NCI-H82 treated with DMSO at 0.1 percent for 48 hours (cell line): ENCODE data around the gene PPP2R2C.

Experiments
- DNase-seq: peaks from one replicate; lab custom pipeline; 2025; ENCODE audit not compliant: unreplicated experiment; lab: John Stamatoyannopoulos, UW

Gene PPP2R2C

DNA sequence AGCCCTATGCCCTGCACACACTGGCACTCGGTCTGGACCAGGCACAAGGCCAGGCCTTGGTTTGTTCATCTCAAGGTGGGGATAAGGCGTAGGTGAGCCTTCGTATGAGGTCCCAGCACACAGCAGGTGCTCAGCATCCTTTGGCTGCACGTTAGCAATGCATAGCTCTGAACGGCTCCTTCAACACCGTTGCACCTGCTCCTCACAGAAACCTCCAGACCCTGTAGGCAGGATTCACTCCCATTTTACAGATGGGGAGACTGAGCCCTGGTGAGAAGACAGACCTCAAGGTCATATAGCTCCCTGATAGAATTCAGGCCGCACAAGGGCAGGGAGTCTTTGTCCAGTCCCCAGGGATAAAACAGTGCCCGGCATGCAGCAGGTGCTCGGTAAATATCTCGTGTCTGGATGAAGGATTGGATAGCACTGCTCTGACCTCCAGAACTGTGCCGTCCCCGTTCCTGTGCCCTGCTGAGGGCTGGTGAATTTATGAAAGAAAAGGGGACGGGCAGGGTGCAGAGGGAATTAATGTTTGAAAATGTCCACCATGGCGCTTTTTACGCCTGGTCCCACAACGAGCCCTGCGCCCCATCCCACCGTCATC lies 2.4 kb downstream of the PPP2R2C start:
- no peak for DNase-seq

GRCh38 chr4:6469144-6469543 lies 3.3 kb downstream of the PPP2R2C start:
- DNase-seq = no peak

GRCh38 chr4:6468376-6468775 lies 4.0 kb downstream of the PPP2R2C start:
- no peak for DNase-seq

GRCh38 chr4:6467600-6467999 lies 4.8 kb downstream of the PPP2R2C start:
- no peak for DNase-seq

DNA sequence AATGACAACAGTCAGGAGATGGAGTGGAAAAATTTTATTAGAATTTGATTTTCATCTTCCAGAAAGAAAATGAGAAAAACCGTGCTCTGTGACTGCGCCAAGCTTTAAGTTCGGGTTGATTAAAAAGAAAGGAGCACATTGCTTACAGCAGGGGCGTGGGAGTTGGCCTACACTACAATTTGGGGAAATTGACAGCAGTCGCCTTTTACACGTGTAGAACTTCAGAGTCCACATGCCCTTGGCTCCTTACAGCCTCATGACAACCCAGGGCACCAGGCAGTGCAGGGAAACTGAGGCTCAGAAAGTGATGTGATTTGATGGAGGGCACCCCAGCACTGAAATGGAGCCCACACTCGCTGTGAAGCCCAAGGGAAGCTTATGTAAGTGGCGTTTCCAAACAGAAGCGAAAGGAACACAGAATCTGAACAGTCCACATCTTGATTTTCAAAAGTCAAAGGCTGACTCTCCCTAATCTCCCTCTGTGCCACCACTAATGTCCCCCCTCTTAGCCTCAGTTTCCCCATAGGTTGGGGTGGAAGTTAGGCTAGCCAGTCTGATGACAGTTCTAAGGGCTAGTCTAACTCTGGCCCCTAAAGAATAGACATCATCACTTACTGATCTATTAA lies 5.5 kb downstream of the PPP2R2C start:
- DNase-seq = no peak

- DNase-seq = no peak
Measured at GRCh38 chr4:6465955-6466354, 6.5 kb downstream of the PPP2R2C start.

GRCh38 chr4:6464842-6465588 lies 7.4 kb downstream of the PPP2R2C start:
- no peak for DNase-seq

DNA sequence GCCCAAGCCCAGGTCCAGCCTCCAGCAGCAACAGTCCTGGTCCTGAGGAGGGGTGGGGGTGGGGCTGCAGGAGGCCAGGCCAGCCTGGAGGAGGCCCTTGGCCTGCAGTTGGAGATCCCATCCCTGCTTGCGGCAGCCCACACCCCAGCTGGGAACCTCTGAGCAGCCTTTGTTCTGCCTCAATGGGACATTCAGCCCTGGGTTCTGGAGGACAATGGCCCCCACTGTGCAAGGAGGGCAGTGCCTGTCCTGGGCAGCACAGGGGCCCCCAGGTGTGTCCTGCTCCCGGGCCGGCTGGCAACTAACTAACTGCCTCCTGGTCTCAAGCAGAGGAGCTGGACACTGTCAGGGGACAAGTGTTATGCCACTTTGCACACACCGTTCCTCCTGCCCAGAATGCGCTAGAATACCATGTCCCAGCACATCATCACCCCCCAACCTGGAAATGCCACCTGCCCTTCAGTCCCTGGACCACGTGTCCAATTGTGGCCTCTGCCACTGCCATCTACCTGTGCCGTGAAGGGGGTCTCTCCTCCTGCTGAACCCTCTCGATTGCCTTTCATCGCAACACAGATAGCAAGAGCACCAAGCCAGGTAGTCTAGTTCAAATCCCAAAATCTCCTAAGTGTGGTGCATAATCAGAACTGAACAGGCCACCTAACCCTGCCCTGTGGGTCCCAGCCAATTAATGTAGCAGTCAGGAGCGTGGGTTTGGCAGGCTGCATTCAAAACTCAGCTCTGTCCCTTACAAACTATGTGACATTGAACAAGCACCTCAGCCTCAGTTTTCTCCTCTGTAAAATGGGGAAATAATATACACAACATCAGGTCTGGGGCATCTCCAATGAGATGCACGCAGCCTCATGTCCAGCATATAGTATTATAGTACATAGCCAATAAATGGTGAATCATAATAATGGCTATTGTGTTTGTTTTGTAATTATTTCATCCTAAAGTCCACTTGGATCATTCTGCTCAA lies 8.8 kb downstream of the PPP2R2C start:
- DNase-seq = no peak

DNA sequence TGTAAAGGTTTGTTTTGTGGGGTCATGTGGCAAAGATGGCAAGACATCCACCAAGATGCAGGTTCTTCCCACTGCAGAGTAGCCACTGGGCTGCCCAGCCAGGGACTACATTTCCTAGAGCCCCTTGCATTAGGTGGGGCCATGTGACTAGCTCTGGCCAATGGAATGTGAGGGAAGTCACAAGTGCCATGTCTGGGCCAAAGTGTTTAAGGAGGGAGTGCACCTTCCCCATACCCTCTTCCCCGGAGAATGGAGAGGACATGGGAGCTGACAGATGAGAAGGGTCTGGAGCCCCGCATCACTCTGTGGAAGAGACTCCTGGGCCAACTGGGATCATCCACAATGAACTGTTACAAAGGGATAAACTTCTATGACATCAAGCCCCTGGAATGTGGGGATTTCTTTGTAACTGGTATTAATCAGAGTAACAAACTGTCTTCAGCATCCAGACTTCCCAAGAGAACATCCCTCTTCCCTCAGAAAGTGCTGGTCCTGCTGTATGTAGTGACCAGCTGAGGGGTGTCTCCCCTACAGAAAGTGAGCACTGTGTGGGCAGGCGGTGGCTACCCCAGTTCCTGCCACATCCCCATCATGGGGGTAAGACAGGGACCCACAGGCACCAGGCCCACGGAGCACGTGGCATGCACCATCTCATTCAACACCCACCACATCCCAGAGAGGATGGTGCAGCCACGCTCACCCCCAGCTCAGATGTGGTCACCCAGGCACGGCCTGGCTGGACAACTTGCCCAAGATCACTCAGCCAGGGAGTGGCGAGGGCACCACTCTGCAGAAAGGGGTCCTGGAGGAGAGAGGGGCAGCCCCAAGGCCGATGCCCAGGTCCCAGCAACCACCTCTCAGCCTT lies 10.9 kb downstream of the PPP2R2C start:
- no peak for DNase-seq

DNA sequence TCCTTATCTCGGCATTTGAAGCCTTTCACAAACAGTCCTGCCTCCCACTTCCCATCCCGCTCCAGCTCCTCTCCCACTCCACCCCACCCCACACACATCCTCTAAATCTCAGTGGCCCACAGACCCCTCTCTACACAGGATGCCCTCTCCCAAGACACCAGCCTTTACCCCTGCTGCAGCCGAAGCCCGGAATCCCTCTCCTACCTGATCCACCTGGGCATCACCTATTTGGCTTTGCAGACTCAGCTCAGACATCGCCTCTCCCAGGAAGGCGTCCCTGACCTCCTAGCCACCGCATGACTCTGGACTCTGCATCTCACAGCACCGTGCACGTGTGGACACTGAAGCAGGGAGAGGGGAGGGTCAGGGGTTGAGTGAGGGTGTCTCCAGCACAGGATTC lies 11.5 kb downstream of the PPP2R2C start:
- DNase-seq = no peak

DNA sequence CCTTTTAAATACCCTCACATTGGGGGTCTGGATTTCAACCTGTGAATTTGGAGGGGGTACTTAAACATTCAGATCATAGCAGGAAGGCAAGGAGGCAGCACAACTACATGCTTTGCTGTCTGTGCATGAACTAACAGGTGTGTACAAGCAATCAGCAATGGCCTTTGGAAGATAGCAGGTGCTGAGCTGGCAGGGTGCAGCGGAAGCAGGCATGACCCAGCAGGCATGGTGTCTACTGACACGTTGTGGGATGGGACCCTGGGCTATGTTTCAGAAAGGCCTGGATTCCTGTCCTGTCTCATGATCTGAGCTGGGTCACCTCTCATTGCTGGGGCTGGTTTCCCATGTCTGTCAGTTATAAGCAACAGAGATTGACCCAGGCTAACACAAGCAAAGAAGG lies 13.9 kb downstream of the PPP2R2C start:
- DNase-seq = no peak

DNA sequence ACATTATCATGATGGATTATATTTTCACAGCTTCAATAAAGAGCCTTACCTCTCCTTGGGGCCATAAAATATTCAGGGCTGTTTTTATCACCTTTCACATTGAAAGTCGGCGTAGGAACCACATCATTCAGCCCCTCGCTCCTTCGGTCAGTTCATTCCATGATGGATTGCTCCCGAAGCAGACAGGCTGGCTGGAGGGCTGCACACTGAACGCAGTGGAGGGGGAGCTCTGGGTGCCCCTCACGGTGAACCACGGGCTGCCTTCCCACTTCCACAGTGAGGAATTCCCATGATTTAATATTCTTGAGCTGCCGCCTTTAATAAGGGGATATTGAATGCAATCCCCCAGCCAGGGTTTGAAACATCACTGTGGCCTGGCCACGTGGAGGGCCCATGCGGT lies 16.0 kb downstream of the PPP2R2C start:
- DNase-seq = no peak

DNA sequence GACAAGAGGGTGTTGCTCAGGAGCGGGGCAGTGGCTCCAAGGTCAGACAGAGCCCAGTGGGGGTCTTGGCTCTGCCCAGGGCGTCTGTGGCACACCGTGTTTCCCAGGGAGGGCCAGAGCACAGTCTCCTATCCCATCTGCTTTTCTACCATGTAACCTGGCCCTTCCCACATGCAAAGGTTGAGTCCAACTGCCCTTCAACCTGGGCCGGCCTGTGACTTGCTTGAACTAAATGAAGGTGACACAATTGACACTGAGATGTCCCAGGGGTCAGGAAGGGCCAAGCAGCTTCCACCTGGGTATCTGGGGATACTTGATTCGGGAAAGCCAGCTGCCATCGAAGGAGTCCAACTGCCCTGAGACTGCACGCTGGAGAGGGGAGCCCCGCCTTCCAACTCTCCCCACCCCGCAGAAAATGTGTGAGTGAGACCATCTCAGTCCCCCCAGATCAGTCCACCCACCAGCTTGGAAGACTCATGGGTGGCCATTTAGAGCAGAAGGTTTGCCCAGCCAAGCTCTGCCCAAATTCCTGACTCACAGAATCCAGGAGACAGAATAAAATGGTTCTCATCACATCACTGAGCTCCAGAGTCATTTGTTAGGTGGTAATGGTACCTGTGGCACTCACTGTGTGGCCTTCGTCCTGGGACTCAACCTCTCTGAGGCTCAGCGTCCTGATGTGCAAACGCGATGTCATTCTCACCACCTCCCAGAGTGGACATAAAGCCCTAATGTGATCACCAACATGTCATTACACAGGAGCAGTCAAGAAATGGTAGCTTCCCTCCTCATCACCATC lies 18.1 kb downstream of the PPP2R2C start:
- DNase-seq = no peak

DNA sequence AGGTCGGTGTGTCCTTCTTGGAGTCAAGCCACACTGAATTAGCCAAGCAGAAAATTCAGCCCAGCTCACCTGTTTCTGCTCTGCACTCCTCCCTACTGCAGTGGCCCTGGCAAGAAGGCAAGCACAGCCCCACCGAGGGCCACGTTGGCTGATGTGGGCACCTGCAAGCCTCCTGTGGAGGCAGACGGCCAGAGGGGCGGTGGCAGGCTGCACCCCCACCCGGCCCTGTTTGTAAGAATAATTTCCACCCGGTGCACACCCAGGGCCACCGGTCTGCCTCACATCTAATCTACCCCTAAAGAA lies 18.8 kb downstream of the PPP2R2C start:
- no peak for DNase-seq

GRCh38 chr4:6452897-6453687 lies 19.3 kb downstream of the PPP2R2C start:
- DNase-seq = no peak

- no peak for DNase-seq
Measured at GRCh38 chr4:6452116-6452896, 20.1 kb downstream of the PPP2R2C start.

- no peak for DNase-seq
Measured at GRCh38 chr4:6451309-6451708, 21.1 kb downstream of the PPP2R2C start.

DNA sequence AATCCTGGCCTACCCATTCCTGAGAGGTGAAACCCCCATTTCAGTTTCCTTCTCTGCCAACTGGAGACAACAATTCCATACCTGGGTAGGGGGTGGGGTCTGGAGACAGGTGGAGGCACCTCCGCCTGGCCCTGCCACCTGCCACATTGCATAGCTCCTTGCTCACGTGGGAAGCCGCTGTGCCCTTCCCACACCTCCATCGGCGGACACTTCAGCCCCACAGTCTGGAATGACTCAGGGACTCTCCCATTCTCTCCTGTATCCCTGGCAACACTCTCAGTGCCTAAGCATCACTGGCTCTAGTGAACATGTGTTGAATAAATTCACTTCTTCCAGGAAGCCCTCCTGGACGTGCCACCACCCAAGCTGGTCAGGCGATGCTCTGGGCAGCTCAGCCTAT lies 21.7 kb downstream of the PPP2R2C start:
- DNase-seq = no peak
